ENCODE measurements around the gene STK17B.
A peak's percentile ranks its signal among the peaks of the same experiment; 100 is the strongest.
"Not testable (repeated sequence)": the region's sequence is repeated elsewhere in the genome, so short reads cannot be mapped to it uniquely, and the experiment has no call there.

Gene STK17B

DNA sequence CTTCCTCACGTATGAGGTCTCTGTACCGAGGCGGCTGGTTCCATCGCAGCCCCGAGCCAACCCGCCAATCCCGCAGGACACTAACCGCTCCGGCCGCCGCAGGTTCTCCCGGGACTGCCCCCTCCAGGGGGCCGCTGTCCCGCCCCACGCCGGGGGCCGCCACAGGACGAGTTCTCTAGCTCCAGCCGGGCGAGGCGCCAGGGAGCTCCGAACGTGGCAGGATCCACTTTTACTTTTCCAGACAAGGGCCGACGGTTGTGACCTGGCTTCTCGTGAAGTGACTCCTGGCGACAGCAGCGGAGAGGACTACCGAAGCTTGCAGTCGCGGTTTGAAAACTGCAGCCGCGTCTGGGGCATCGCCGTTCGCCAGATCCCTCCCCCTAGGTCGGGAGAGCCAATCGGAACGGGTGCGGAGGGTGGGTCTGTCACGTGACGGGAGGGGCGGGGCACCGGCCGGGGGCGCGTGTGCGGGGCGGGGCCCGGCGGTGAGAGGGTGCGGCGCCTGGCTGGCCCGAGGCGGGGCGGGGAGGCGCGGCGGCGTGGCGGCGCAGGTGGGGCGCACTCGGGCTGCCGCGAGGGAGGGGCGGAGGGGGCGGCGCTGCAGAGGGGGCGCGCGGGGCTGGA, at the start of gene STK17B:
Gene STK17B, minus strand, starts transcription at position 331 of the 624 bp plus-strand sequence. CDS start 8,195 bp downstream, outside the sequence.
- peak in 55 of 56 donors; percentile 30 to 91 (median 77) for DNase-seq

DNA sequence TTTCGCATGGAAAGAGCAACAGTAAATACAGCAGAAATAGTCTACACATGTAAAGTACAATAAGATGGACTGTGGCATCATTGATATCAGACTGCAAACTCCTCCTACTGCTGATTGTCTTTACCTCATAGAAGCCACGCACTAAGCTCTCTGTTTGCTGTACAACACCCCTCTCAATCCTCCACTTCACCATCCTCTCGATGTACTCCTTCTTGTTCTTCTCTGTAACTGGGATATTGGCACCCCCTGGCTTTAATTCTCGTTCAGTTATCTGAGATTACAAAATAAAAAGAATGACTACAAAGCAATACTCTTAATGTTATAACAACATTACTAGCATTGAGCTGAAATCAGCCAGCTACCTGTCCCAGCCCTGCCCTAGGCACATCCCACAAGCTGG, 49.3 kb upstream of the STK17B start:
- no peak for DNase-seq

DNA sequence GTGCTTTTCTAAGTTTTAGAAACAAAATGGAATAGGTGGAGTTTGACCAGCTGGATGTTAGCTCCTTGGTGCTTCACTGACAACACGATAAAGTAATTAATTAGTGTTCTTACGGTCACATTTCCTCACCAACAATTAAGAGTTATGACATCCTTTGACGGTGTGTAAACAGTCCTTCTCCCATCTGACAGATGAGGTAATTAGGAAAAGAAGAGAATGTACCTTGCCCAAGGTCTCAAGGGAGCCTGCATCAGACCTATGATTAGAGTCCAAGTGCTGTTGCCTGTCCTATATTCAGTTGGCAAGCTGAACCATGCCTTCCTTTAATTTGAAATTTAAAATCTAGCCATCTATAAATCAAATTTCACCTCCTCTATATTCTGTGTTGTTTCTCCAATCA, 48.3 kb upstream of the STK17B start:
- no peak for DNase-seq

DNA sequence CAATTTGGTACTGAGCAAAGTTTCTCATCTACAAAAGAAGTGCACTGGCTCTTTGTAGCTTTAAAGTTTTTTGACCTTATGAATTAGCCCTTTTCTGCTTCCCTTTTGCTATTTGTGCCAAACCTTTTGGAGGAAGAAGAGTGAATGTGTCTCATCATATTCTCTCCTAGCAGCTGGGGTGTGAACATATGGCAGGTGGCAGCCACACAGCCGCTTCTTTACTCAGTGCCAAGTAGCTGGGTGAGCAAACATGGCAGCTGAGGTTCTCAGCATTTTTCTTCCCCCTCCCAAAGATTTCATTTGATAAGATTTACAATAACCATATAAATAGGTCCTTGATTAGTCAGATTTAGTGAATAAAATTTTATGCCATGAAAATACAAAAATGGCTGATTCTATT, 46.7 kb upstream of the STK17B start:
- DNase-seq = no peak

DNA sequence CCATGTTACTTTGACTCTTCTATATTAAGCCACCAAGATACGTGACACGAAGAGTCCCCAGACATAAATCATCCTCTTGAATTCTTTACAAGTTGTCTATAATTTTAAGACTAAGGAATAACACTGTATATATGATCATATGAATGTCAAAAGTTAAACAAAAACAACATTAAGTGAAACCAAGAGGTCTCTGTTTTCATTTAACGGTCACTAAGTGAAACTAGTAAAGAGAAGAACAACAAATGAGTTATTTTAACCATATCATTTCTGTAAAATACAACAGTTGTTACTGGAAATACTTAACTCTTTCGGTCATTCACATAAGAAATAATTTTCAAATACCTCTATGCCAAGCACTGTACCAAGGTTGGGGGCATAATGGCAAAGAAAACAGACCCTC, 45.7 kb upstream of the STK17B start:
- DNase-seq = no peak

DNA sequence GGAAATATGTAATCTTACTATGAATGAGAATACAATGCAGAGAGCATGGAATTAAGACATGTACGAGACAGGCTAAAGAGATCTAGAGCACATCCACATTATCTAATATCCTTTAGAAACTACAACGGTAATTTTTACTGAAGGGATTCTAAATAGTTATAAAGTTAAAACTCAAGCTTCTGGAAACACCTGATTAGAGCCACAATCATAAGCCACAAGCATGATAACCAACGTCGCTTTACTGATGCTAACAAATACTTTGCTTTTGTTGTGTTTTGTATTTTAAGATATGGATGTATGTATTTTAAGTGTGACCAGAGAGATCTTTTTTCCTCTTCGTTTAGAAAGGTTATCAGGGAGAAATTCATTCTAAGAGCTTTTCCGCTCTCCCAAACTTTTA, 44.0 kb upstream of the STK17B start:
- no peak for DNase-seq

DNA sequence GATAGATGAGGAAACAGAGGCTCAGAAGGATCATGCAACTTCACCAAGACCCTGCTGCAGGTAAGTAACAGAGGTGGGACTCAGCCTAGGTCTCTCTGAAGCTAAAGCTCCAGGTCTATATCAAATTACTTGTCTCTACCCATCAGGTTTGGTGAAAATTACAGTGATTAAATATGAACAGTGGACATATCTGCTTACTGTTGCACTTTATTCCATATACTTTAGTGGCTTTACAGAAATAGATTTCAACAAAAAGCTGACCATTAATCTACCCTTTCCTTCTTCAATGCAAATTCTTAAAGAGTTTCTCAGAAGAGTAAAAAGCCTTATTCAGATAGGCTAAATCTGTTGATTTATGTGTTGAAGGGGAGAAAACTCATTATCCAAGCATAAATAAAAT, 42.8 kb upstream of the STK17B start:
- DNase-seq = no peak

DNA sequence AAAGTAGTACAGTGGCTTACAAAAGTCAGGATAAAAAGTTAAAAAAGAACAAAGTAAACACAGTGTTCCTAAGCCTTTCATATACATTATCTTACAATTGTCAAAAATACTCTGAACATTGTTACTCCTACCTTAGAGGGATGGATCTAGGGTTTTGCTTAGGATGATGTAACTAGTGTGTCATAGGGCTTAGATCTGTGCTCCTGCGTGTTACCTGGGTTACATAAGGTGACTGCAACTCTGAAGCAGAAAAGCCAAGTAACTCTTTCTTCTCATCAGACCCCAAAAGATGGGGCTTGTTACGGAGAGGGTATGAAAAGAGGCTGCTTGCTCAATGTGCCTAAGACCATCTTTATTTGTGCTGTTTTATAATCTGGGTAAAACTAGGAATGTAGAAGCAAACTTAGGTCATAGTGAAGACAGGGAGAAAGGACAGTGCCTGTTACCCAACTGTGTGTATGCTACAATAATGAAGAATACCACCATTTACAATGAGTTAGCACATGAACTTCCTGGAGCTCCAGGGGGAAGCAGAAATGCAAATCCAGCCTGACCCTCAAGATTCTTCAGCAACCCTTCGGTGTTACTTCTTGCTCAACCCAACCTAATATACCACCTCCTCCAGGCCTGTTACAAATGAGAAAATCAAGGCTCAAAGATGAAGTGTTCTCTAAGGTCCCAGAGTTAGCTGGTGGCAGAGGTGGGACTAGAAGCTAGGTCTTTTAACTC, 42.0 kb upstream of the STK17B start:
- DNase-seq = no peak

DNA sequence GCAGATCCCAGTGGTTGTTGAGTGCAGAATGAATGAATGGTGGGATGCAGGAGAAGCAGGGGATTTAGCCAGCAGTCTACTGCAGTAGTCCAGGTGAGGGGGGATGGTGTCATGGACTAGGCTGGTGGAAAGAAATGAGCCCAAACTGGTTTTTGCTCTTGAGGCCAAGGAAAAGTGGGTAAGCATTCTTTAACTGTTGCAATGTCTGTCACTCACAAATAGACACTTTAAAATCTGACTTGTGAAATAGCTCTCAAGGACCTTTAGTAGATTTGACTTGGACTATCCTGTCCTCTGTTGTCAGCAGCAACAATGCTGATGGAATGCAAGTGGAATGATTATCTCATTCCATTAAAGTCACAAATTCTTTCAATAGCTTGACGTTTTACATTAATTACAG, 37.5 kb upstream of the STK17B start:
- DNase-seq = no peak

DNA sequence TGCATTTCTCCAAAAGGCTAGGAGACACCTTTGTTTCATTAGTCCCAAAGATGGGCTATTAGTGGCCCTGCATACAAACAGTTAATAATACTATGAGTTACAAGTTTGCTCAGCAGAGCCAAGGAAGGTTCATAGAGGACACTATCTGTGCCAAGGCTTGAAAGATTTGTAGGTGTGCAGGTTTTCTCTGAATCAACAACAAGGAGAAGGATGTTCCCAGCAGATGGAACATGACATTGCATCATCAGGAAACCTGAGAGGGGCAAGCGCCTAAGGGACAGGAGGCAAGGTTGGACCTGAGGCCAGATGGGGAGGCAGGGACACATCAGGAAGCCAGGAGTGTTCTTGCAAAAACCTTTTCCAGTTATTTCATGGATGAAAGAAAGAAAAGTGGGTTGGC, 35.4 kb upstream of the STK17B start:
- DNase-seq = no peak

DNA sequence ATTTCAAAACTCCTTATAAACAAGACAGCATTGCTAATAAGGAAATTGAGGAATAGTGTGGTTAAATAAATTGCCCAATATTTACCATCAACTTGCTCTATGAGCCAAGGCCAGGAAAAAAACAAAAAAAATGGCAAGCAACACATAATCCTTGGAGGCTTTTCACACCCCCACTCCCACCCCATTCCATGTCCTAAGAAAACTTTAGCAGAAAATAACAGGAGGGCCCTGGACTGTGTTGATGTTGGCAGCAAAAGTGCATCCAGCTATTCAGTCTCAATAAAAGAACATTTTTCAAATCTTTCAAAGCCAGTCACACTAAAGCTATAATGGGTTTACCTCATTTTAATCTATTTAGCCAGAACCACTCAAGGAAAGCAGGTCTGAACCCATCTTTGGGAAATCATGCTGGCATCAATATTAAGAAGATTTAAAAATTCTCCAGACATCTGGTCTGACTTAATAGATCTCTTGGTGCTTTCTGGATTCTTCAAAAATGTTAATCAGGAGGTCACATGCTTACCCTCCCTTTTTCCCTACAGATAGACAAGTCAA, 34.6 kb upstream of the STK17B start:
- no peak for DNase-seq

DNA sequence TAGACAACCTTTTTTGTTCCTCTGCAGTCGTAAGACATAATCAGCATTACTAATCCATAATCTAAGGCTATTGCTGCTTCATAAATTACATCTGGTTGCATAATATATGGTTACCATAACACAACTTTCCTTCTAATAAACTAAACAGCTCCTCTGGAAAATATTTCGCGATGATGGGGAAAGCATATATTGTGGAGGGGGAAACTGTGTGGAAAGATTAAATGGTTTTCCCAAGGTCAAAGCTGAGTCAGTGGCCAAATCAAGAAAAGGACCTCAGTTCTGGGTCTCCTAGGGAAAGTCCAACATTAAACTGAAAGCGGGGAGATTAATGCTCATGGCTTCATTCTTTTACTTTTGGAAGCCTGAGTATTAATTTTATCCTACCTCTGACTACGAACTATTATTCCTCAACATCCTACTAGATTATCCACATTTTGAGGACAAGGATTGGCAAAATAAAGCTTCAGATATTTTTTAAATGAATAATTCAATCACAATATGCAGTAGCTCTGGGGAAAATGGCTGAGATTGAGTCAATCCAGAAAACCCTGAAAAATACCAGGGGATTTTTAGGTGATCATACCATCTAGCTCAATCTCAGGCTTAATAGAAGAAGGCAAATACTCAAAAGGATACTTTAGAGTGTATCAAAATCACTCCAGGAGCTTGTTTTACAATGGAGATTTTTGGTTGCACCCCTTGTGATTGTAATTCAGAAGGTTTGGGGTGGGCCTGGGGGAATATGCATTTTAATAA, 33.8 kb upstream of the STK17B start:
- no peak for DNase-seq

DNA sequence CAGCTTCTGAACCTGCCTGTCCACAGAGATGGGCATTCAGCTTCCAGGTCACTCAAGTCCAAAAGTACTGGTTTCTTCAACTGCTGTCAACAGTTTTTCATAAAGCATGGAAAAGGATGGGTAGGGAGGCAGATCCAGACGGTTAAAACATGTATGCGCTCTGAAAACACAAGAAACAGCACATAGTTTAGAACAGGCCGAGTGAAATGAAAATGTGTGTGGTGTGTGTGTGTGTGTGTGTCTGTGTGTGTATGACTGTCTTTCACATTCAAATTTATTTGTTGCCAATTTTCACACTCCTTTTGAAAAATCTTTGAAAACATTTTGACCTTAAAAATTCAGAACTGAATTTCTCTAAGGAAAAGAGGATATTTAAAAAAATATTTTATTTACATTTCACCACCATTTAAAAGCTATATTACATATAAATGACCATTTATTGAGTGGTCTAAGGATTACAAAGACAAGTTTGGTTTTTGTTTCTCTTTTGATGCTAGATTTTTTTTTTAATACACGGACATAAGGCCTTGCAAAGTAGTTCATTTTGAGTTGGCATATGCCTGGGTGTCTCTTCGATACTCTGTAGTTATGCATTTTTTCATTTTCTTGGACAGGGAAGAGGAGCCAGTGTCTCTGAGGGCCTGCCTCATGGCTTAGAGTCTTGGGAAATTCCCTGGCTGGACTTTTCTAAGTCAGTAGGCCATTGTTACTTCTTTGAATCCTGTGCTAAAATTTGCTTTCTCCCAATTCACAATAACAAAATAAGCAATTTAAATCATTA, 30.0 kb upstream of the STK17B start:
- no peak for DNase-seq

DNA sequence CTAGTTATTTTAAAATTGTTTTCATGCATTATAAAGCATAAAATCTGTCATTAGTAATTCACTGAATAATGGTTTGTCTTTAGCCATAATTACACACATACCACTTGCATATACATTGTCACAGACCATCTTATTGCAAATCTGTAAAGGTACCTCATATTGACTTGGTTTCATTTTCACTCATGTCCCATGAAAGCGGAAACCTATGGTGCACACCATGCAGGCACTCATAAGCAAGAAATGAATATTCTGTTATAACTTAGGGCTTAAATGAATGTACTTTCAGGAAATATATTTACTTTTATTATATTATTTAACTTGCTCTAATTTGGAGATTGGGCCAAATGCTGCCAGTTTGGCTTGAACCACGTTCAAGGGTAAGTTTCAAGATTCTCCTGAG, 29.2 kb upstream of the STK17B start:
- DNase-seq = no peak

DNA sequence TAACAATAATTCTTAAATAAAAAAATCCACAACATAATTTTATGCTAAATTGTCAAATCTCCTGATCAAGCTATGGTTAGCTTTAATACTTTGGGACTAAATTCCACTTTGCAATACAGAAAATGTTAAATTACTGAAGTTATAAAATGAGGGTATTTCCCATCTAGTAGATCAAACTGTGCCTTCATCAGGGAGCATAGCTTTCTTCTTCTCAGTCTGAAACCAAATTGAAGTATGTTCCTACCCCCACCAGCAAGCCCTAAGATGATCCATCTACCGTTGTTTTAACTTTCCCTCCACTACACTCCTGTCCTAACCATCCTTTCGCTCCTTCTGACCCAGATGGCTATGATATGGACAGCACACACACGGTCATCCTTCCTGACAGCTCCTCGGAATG, 24.4 kb upstream of the STK17B start:
- DNase-seq = no peak

DNA sequence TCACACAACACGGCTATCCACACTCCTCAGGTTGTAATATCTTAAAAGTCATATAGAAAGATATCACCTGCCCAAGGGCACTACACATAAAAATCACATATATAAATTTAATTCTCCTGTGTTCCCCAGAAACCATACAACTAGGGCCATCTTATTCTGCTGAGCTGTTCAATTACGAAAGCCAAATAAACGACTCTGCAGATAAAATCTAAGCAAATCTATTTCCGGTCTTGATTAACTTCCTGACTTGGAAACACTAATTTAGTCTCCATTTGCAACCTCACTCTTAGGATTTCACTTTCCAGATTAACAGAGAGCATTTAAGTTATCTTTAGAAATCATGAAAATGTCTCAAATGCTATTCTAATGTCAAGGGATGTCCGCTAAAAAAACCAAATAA, 23.9 kb upstream of the STK17B start:
- no peak for DNase-seq

DNA sequence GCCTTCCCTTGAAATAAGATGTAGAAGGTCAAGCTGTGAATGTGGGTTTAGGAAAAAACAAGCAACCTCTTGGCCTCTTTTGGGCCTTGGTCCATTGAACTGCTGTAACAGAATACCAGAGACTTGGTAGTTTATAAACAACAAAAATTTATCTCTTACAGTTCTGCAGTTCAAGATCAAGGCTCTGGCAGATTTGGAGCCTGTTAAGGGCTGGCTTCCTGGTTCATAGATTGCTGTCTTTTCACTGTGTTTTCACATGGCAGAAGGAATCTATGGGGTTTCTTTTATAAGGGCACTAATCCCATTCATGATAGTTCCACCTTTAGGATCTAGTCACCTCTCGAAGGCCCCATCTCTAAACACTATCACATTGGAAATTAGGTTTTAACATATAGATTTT, 20.2 kb upstream of the STK17B start:
- no peak for DNase-seq

DNA sequence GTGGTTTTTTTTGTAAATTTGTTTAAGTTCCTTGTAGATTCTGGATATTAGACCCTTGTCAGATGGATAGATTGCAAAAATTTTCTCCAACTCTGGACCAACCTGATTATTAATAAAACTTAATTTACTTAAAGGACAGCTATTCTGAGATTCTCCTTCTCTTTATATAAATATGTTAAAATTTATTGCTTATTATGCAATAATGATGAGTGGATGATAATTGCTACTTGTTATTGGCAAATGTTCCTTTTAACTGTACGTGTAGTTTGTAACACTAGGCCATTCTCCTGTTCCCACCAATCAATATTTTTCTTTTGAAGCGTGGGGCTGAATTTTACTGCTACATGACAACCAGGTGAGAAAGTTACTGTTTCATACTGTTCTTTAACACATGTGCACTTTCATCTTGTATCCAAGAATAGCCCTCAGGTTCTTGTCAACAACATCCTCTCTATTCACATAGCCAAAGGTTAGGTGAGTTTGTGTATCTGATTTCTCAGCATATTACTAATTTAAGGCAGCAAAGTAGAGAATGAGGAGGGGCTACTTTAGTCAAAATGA, 16.6 kb upstream of the STK17B start:
- DNase-seq = no peak

DNA sequence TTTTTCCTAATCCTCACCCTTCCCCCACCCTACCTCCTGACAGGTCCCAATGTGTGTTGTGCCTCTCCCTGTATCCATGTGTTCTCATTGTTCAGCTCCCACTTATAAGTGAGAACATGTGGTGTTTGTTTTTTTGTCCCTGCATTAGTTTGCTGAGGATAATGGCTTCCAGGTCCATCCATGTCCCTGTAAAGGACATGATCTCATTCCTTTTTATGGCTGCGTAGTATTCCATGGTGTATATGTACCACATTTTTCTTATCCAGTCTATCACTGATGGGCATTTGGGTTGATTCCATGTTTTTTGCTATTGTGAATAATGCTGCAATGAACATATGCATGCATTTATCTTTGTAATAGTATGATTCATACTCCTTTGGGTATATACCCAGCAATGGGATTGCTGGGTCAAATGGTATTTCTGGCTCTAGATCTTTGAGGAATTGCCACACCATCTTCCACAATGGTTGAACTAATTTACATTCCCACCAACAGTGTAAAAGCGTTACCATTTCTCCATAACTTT, 15.9 kb upstream of the STK17B start:
- not testable (repeated sequence) for DNase-seq

DNA sequence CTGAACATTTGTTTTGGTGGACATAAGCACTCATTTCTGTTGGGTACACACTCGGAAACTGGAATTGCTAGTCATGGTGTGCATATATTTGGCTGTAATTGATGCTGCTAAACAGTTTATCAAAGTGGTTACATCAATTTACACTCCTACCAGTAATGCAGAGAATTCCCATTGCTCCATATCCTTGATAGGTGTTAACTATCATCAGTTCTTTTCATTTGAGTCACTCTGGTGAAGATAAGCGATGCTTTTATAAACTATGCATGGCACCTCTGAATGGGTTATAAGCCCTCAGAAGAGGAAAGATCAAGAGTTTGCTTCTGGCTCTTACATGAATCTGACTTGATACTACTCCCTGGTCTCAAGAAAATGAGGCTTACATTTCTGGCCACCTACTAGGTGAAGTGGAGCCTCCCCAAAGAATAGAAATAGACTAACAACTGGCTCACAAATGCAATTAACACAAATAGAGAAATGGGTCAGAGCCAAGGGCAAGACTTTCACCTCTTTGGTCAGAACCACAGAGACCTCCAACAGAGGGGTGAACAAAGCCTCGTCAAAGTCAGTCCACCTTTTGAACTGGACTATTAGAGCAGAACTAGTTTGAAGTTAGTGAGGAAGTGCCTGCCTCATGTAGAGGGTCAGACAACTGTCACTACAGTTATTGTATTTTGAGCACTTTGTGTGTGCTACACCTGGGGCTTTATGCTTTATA, 15.0 kb upstream of the STK17B start:
- DNase-seq = no peak

Data from amygdala (tissue), 56 donors.